Parathyroid adenoma (tissue), 2 donors: ENCODE data around the gene TMEM222.
"Not testable (repeated sequence)": the region's sequence is repeated elsewhere in the genome, so short reads cannot be mapped to it uniquely, and the experiment has no call there.

Experiments used
- H2AFZ ChIP-seq: fragments of 300-600 bp; sonication (generic); one replicate; pipeline ENCODE4 v1.7.0; 2017; ENCODE audit warnings: antibody characterized with exemption, mild to moderate bottlenecking
- H3K27ac ChIP-seq: fragments of 300-600 bp; sonication (generic); one replicate; pipeline ENCODE4 v1.7.0; 2017
- H3K27me3 ChIP-seq: fragments of 300-600 bp; sonication (generic); one replicate; pipeline ENCODE4 v1.7.0; 2017; ENCODE audit warnings: low read length; ENCODE audit not compliant: control insufficient read depth, insufficient read depth
- H3K36me3 ChIP-seq: fragments of 300-600 bp; sonication (generic); one replicate; pipeline ENCODE4 v1.7.0; 2017; ENCODE audit warnings: low read length; ENCODE audit not compliant: control insufficient read depth, insufficient read depth
- H3K4me1 ChIP-seq: fragments of 300-600 bp; sonication (generic); one replicate; pipeline ENCODE4 v1.7.0; 2017; ENCODE audit warnings: control low read depth
- H3K4me2 ChIP-seq: fragments of 300-600 bp; sonication (generic); one replicate; pipeline ENCODE4 v1.7.0; 2017; ENCODE audit warnings: low read length
- H3K4me3 ChIP-seq: fragments of 300-600 bp; sonication (generic); one replicate; pipeline ENCODE4 v1.7.0; 2017; ENCODE audit warnings: low read depth, low read length
- H3K79me2 ChIP-seq: fragments of 300-600 bp; sonication (generic); one replicate; pipeline ENCODE4 v1.7.0; 2017; ENCODE audit warnings: control low read depth
- H3K9ac ChIP-seq: fragments of 300-600 bp; sonication (generic); one replicate; pipeline ENCODE4 v1.7.0; 2017; ENCODE audit warnings: mild to moderate bottlenecking
- H3K9me3 ChIP-seq: fragments of 300-600 bp; sonication (generic); one replicate; pipeline ENCODE4 v1.7.0; 2017; ENCODE audit warnings: low read length; ENCODE audit not compliant: control insufficient read depth
- CTCF ChIP-seq: fragments of 300-600 bp; sonication (generic); IDR thresholded peaks from one replicate; pipeline ENCODE4 v1.7.0; 2017; ENCODE audit warnings: antibody characterized with exemption, mild to moderate bottlenecking
- donor health status: primary hyperparathyroidism.

TMEM222 gene

GRCh38 chr1:27285274-27285660 is 36.7 kb upstream of the TMEM222 start:
- no peak overlapping the region for H3K9ac ChIP-seq
- H2AFZ ChIP-seq: no peak overlapping the region
- H3K4me3 ChIP-seq: no peak overlapping the region
- H3K79me2 ChIP-seq: no peaks in the 10 kb centered on the region
- no peaks in the 10 kb centered on the region for H3K27me3 ChIP-seq
- H3K4me1 ChIP-seq: no peaks in the 10 kb centered on the region
- H3K4me2 ChIP-seq: no peak overlapping the region
- no peaks in the 10 kb centered on the region for H3K36me3 ChIP-seq
- TF ChIP-seq CTCF: no peak
- H3K27ac ChIP-seq: no peak overlapping the region
- no peaks in the 10 kb centered on the region for H3K9me3 ChIP-seq

- not testable (repeated sequence) for H3K4me1 ChIP-seq, H2AFZ ChIP-seq, H3K79me2 ChIP-seq, H3K9ac ChIP-seq, H3K4me2 ChIP-seq, H3K36me3 ChIP-seq, H3K27ac ChIP-seq, H3K27me3 ChIP-seq, H3K4me3 ChIP-seq, H3K9me3 ChIP-seq
Observed at GRCh38 chr1:27285821-27286220, 36.1 kb upstream of the TMEM222 start.

GRCh38 chr1:27289125-27289524 is 32.8 kb upstream of the TMEM222 start:
- not testable (repeated sequence) for H3K36me3 ChIP-seq, H3K79me2 ChIP-seq, H3K9me3 ChIP-seq, H3K4me2 ChIP-seq, H3K27me3 ChIP-seq, H3K27ac ChIP-seq, H3K4me1 ChIP-seq, H2AFZ ChIP-seq, H3K9ac ChIP-seq, H3K4me3 ChIP-seq

- Histone ChIP-seq H3K4me1 (no peaks in the 10 kb centered on the region), H3K4me2 (no peak overlapping the region), H3K4me3 (no peak overlapping the region), H3K36me3 (no peaks in the 10 kb centered on the region), H3K9me3 (no peaks in the 10 kb centered on the region), H3K27me3 (no peaks in the 10 kb centered on the region), H3K79me2 (no peaks in the 10 kb centered on the region), H3K9ac (no peak overlapping the region), H2AFZ (no peak overlapping the region), H3K27ac (no peak overlapping the region)
- TF ChIP-seq CTCF: no peak
Observed at GRCh38 chr1:27290581-27290980, 31.4 kb upstream of the TMEM222 start.

- H3K9ac ChIP-seq: no peak overlapping the region
- no peak overlapping the region for H3K4me3 ChIP-seq
- no peaks in the 10 kb centered on the region for H3K9me3 ChIP-seq
- H3K79me2 ChIP-seq: no peaks in the 10 kb centered on the region
- no peak overlapping the region for H3K4me2 ChIP-seq
- no peaks in the 10 kb centered on the region for H3K4me1 ChIP-seq
- no peak overlapping the region for H2AFZ ChIP-seq
- no peak for TF ChIP-seq CTCF
- H3K27ac ChIP-seq: no peak overlapping the region
- no peaks in the 10 kb centered on the region for H3K27me3 ChIP-seq
- H3K36me3 ChIP-seq: no peaks in the 10 kb centered on the region
Observed at GRCh38 chr1:27292106-27292505, 29.9 kb upstream of the TMEM222 start.

- H3K27ac ChIP-seq: no peak overlapping the region
- H3K27me3 ChIP-seq: no peaks in the 10 kb centered on the region
- no peak overlapping the region for H3K4me2 ChIP-seq
- H3K9ac ChIP-seq: no peak overlapping the region
- TF ChIP-seq CTCF: no peak
- H3K36me3 ChIP-seq: no peaks in the 10 kb centered on the region
- no peaks in the 10 kb centered on the region for H3K9me3 ChIP-seq
- no peak overlapping the region for H2AFZ ChIP-seq
- no peaks in the 10 kb centered on the region for H3K79me2 ChIP-seq
- no peak overlapping the region for H3K4me3 ChIP-seq
- H3K4me1 ChIP-seq: peaks cover under 1% of the 10 kb centered on the region
Observed at GRCh38 chr1:27293915-27294314, 28.0 kb upstream of the TMEM222 start.
